Measurements from ENCODE around the gene ZNF212.
A peak's percentile ranks its signal among the peaks of the same experiment; 100 is the strongest.

The ZNF212 gene

GRCh38 chr7:149239345-149240143 lies at the start of gene ZNF212 (continued):
- TF ChIP-seq ZNF202 (tag by site-specific recombination; IDR thresholded peaks at IDR 0.05; ENCODE audit: borderline replicate concordance) (no peak), ZNF580 (tag by site-specific recombination; IDR thresholded peaks at IDR 0.05) (peak; percentile 76; the same call in 1 of the 2 replicates), ZNF221 (tag by site-specific recombination; IDR thresholded peaks at IDR 0.05; ENCODE audit: borderline replicate concordance) (no peak), ZNF37A (tag by site-specific recombination; IDR thresholded peaks at IDR 0.05) (no peak), ZBTB8A (tag by site-specific recombination; IDR thresholded peaks at IDR 0.05) (peak; percentile 85), ZNF571 (tag by site-specific recombination; IDR thresholded peaks at IDR 0.05) (no peak), ZNF560 (tag by site-specific recombination; IDR thresholded peaks at IDR 0.05; ENCODE audit: borderline replicate concordance) (peak; percentile 60; the same call in 1 of the 2 replicates), ZNF280D (tag by site-specific recombination; IDR thresholded peaks at IDR 0.05) (no peak), ZNF513 (tag by site-specific recombination; IDR thresholded peaks at IDR 0.05) (peak; percentile 60), ZNF146 (tag by site-specific recombination; IDR thresholded peaks at IDR 0.05) (no peak; the same call in 1 of the 2 replicates), SP7 (tag by site-specific recombination; IDR thresholded peaks at IDR 0.05) (peak; percentile 84), ZNF155 (tag by site-specific recombination; IDR thresholded peaks at IDR 0.05) (no peak), ZSCAN30 (tag by site-specific recombination; IDR thresholded peaks at IDR 0.05) (peak; percentile 71; the same call in 1 of the 2 replicates), ZNF701 (tag by site-specific recombination; IDR thresholded peaks at IDR 0.05) (no peak), ZBTB49 (tag by site-specific recombination; IDR thresholded peaks at IDR 0.05; ENCODE audit: low read depth) (no peak), ZBTB17 (tag by site-specific recombination; IDR thresholded peaks at IDR 0.05) (peak; percentile 89), ZNF239 (tag by site-specific recombination; IDR thresholded peaks at IDR 0.05) (no peak; the same call in 1 of the 2 replicates), ZNF18 (tag by site-specific recombination; IDR thresholded peaks at IDR 0.05) (0 out of 2 replicates have a peak, but pooled peaks have one; percentile 51), ZNF416 (tag by site-specific recombination; IDR thresholded peaks at IDR 0.05) (no peak), ZBTB7A (tag by site-specific recombination; IDR thresholded peaks at IDR 0.05; ENCODE audit: low read depth) (0 out of 2 replicates have a peak, but pooled peaks have one; percentile 67), ZBTB44 (tag by site-specific recombination; IDR thresholded peaks at IDR 0.05) (0 out of 2 replicates have a peak, but pooled peaks have one; percentile 49), ZNF488 (tag by site-specific recombination; IDR thresholded peaks at IDR 0.05) (no peak), ZNF776 (tag by site-specific recombination; IDR thresholded peaks at IDR 0.05; ENCODE audit: borderline replicate concordance) (no peak)

All from HEK293 (cell line).